ENCODE measurements around the gene MRPL51.

The MRPL51 gene

GRCh38 chr12:6529291-6529737 lies 36.3 kb upstream of the MRPL51 start:
- no peak for TF ChIP-seq CTCF (IDR thresholded peaks at IDR 0.05; ENCODE audit: borderline replicate concordance, insufficient read depth, low read depth, low read length)

GRCh38 chr12:6528539-6529235 lies 35.6 kb upstream of the MRPL51 start:
- H3K4me3 ChIP-seq (ENCODE audit: low read depth, low read length), result no peak overlapping the region
- TF ChIP-seq CTCF (IDR thresholded peaks at IDR 0.05; ENCODE audit: borderline replicate concordance, insufficient read depth, low read depth, low read length), result no peak

More at GRCh38 chr12:6529291-6529737, 36.3 kb upstream of the MRPL51 start:
- no peak overlapping the region for H3K4me3 ChIP-seq (ENCODE audit: low read depth, low read length)

GRCh38 chr12:6527711-6528110 lies 34.6 kb upstream of the MRPL51 start:
- TF ChIP-seq CTCF (IDR thresholded peaks at IDR 0.05; ENCODE audit: borderline replicate concordance, insufficient read depth, low read depth, low read length), result no peak
- no peak overlapping the region for H3K4me3 ChIP-seq (ENCODE audit: low read depth, low read length)

- H3K4me3 ChIP-seq (ENCODE audit: low read depth, low read length), result no peak overlapping the region
- no peak for TF ChIP-seq CTCF (IDR thresholded peaks at IDR 0.05; ENCODE audit: borderline replicate concordance, insufficient read depth, low read depth, low read length)
These were observed 33.9 kb upstream of the MRPL51 start for GRCh38 chr12:6526766-6527525.

GRCh38 chr12:6526201-6526600 lies 33.1 kb upstream of the MRPL51 start:
- no peak overlapping the region for H3K4me3 ChIP-seq (ENCODE audit: low read depth, low read length)
- TF ChIP-seq CTCF (IDR thresholded peaks at IDR 0.05; ENCODE audit: borderline replicate concordance, insufficient read depth, low read depth, low read length), result no peak

- no peak overlapping the region for H3K4me3 ChIP-seq (ENCODE audit: low read depth, low read length)
- TF ChIP-seq CTCF (IDR thresholded peaks at IDR 0.05; ENCODE audit: borderline replicate concordance, insufficient read depth, low read depth, low read length), result no peak
These were observed 31.6 kb upstream of the MRPL51 start for GRCh38 chr12:6524648-6525047.

- TF ChIP-seq CTCF (IDR thresholded peaks at IDR 0.05; ENCODE audit: borderline replicate concordance, insufficient read depth, low read depth, low read length), result no peak
- no peak overlapping the region for H3K4me3 ChIP-seq (ENCODE audit: low read depth, low read length)
These were observed 30.6 kb upstream of the MRPL51 start for GRCh38 chr12:6523708-6524107.
